ENCODE results near the gene PITRM1.

DNA sequence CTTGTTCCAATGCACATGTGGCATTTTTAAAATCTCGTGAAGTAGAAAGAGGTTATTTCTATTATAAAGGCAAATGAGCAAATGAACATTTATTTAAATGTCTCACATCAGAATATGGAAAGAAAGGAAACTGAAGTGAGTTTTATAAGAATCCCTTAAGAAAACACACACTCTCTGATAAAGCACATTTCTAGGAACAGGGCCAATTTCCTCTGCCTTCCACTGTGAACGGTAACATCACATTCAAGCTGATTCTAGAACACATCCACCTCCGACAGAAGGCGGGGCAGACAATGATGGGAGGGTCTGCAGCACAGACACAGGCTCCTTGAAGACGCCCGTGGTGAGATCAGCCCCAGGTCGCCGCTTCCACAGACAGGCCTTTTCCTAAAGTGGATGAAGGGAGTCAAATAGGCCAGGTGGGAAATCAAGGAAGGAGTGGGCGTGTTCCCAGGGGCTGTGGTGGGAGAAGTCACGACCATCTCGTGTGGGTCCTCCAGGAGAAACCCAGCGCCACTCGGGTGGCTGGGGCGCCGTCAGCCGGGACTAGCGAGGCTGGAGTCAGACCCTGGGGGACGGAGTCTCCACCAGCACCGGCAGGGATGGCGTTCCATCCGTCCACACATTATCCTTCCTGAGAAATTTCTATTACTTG lies 31.1 kb downstream of the PITRM1 start:
- TF ChIP-seq EZH2 (IDR thresholded peaks at IDR 0.05; ENCODE audit: insufficient read depth, poor library complexity, severe bottlenecking) (no peak), EZH2phosphoT487 (IDR thresholded peaks at IDR 0.05; ENCODE audit: insufficient read depth, low read depth) (no peak)
